D721Med (cell line): ENCODE measurements around the gene PCDH9.

ENCODE experiments used
- DNase-seq: peaks from one replicate; pipeline ENCODE4 v3.0.0; 2011; ENCODE audit warnings: low spot score; ENCODE audit not compliant: insufficient read length
- FAIRE-seq: peaks from 2 replicates; lab custom pipeline; 2011; peaks lifted over from hg19 to GRCh38; lab: Jason Lieb, UNC
- TF ChIP-seq, protein P1 (sequence below): IDR thresholded peaks from 2 replicates; pipeline ENCODE4 v1.5.1; 2012; ENCODE audit warnings: mild to moderate bottlenecking, control low read depth; ENCODE audit not compliant: insufficient read depth; ENCODE audit errors: missing control alignments

The PCDH9 gene

GRCh38 chr13:66415444-66415843 lies 814.7 kb downstream of the PCDH9 start:
- TF ChIP-seq, protein P1, sequence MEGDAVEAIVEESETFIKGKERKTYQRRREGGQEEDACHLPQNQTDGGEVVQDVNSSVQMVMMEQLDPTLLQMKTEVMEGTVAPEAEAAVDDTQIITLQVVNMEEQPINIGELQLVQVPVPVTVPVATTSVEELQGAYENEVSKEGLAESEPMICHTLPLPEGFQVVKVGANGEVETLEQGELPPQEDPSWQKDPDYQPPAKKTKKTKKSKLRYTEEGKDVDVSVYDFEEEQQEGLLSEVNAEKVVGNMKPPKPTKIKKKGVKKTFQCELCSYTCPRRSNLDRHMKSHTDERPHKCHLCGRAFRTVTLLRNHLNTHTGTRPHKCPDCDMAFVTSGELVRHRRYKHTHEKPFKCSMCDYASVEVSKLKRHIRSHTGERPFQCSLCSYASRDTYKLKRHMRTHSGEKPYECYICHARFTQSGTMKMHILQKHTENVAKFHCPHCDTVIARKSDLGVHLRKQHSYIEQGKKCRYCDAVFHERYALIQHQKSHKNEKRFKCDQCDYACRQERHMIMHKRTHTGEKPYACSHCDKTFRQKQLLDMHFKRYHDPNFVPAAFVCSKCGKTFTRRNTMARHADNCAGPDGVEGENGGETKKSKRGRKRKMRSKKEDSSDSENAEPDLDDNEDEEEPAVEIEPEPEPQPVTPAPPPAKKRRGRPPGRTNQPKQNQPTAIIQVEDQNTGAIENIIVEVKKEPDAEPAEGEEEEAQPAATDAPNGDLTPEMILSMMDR = no peak
- FAIRE-seq = peak; percentile 38
- DNase-seq = no peak

- no peak for FAIRE-seq
- TF ChIP-seq, protein P1 = no peak
- DNase-seq = no peak
Observed at GRCh38 chr13:66414066-66414800, 815.9 kb downstream of the PCDH9 start.

- FAIRE-seq (no peak), DNase-seq (no peak)
- TF ChIP-seq, protein P1 = no peak
Observed at GRCh38 chr13:66410314-66410713, 819.8 kb downstream of the PCDH9 start.

DNA sequence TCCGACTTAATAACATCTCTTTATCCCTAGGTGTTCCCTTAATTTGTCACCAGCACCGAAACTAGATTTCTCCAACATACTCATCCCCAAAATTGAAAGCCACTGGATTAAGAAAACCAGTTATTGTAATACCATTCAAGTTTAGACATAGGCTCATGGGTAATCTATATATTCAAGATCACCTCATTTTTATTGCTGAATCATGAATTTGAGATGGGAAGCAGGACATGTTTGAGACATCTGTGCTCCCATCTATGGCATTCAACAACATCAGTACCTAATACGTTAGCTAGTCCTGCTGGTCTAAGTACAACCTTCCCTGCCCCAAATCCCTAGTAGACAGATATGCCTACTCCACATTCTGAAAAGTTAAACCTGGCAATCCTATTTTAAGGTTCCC lies 820.6 kb downstream of the PCDH9 start:
- no peak for FAIRE-seq
- TF ChIP-seq, protein P1 = no peak
- DNase-seq = no peak

DNA sequence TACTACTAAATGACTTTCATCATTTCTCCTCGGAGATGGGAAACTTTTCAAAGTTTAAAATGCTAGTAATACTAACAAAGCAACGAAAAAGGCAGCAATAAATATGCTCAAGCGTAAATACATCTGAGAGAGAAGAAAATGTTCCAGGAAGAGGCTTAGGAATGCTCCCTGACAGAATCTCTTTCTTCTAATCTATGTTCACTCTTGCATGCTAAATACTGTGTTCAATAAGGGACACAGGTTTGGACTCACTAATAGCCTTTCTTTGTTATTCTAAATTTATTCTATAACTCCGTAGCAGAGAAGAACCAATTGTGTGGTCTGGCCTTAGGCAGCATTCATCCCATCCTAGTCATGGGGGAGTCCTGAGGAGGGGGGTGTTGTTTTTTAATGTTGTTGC lies 823.0 kb downstream of the PCDH9 start:
- TF ChIP-seq, protein P1 = no peak
- FAIRE-seq = no peak
- no peak for DNase-seq

- TF ChIP-seq, protein P1 = no peak
- DNase-seq = no peak
- no peak for FAIRE-seq
Observed at GRCh38 chr13:66405908-66406802, 824.0 kb downstream of the PCDH9 start.
